ENCODE measurements around the gene CTPS2. TPM values are rescaled to one million over a fixed set of nuclear protein-coding genes. Genes with fewer than 3 reads are reported as not detected.
"Not testable (repeated sequence)": the region's sequence is repeated elsewhere in the genome, so short reads cannot be mapped to it uniquely, and the experiment has no call there.

Gene CTPS2
- total RNA-seq, 1 donor from 2014 or later: 16.4 TPM

GRCh38 chrX:16725072-16725471 lies 12.6 kb upstream of the CTPS2 start:
- TF ChIP-seq CTCF (conservative IDR thresholded peaks at IDR 0.05; ENCODE audit: low read depth, low read length): no peak
- H3K4me3 ChIP-seq (ENCODE audit: low read depth, low read length): no peak overlapping the region
- no peak for DNase-seq (ENCODE audit: low read depth)

GRCh38 chrX:16722481-16722880 lies 10.0 kb upstream of the CTPS2 start:
- peak overlapping the region; percentile 1 for H3K4me3 ChIP-seq (ENCODE audit: low read depth, low read length)
- TF ChIP-seq CTCF (conservative IDR thresholded peaks at IDR 0.05; ENCODE audit: low read depth, low read length): no peak
- no peak for DNase-seq (ENCODE audit: low read depth)

GRCh38 chrX:16719334-16720084 lies 7.0 kb upstream of the CTPS2 start, which contains the start of gene SYAP1:
Gene SYAP1, plus strand, starts transcription at chrX:16719612. Its CDS starts 113 bp downstream, at chrX:16719725.
- TF ChIP-seq CTCF (conservative IDR thresholded peaks at IDR 0.05; ENCODE audit: low read depth, low read length): no peak
- peak; percentile 73 for DNase-seq (ENCODE audit: low read depth)
- H3K4me3 ChIP-seq (ENCODE audit: low read depth, low read length): peak within 1 kb of the TSS; percentile 71

- DNase-seq (ENCODE audit: low read depth): no peak
- no peak for TF ChIP-seq CTCF (conservative IDR thresholded peaks at IDR 0.05; ENCODE audit: low read depth, low read length)
Observed at GRCh38 chrX:16718824-16719333, 6.4 kb upstream of the CTPS2 start.

GRCh38 chrX:16716451-16716850 lies 4.0 kb upstream of the CTPS2 start:
- not testable (repeated sequence) for DNase-seq (ENCODE audit: low read depth)

More at GRCh38 chrX:16718824-16719333, 6.4 kb upstream of the CTPS2 start:
- H3K4me3 ChIP-seq (ENCODE audit: low read depth, low read length): peak overlapping the region; percentile 71

DNA sequence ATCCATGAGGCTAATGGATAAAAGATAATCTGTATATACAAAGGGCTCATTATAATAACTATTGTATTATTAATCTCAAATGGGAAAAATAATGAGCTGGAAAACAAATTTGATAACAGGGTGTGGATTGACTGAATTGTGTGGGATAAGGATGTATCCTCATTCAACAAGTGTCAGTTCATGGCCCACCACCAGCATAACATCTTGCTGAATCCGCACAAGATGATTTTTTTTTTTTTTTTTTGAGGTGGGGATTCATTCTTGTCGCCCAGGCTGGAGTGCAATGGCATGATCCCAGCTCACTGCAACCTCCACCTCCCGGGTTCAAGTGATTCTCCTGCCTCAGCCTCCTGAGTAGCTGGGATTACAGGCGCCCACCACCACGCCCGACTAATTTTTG lies 3.2 kb upstream of the CTPS2 start:
- DNase-seq (ENCODE audit: low read depth); H3K4me3 ChIP-seq (ENCODE audit: low read depth, low read length): not testable (repeated sequence)

More at GRCh38 chrX:16716451-16716850, 4.0 kb upstream of the CTPS2 start:
- not testable (repeated sequence) for H3K4me3 ChIP-seq (ENCODE audit: low read depth, low read length)

DNA sequence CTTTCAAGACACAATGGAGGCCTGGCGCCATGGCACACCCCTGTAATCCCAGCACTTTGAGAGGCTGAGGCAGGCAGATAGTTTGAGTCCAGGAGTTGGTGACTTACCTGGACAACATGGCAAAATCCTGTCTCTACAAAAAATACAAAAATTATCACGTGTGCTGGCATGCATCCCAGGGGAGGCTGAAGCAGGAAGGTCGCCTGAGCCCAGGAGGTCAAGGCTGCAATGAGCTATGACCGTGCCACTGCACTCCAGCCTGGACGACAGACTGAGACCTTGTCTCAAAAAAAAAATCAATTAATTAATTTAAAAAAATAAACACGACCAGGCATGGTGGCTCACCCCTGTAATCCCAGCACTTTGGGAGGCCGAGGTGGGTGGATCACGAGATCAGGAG lies 2.0 kb upstream of the CTPS2 start:
- no peak for TF ChIP-seq CTCF (conservative IDR thresholded peaks at IDR 0.05; ENCODE audit: low read depth, low read length)
- DNase-seq (ENCODE audit: low read depth): no peak
- no peak overlapping the region for H3K4me3 ChIP-seq (ENCODE audit: low read depth, low read length)
